Testis (tissue), 3 donors: ENCODE data around the gene NOL4L. TPM values are rescaled to one million over a fixed set of nuclear protein-coding genes. Genes with fewer than 3 reads are reported as not detected.
A peak's percentile ranks its signal among the peaks of the same experiment; 100 is the strongest.

Source experiments
- DNase-seq: peaks from one replicate; pipeline ENCODE4 v3.0.0-alpha.2; 2019
- H3K27ac ChIP-seq, 2 donors: fragments of 200-600 bp; sonication (generic); one replicate each; pipeline ENCODE4 v1.5.1; 2019
- H3K27me3 ChIP-seq: fragments of 200-600 bp; sonication (generic); one replicate; pipeline ENCODE4 v1.5.1; 2019
- H3K36me3 ChIP-seq: fragments of 200-600 bp; sonication (generic); one replicate; pipeline ENCODE4 v1.5.1; 2017; ENCODE audit warnings: low read depth; ENCODE audit errors: missing control alignments
- H3K4me1 ChIP-seq: fragments of 200-600 bp; sonication (generic); one replicate; pipeline ENCODE4 v1.5.1; 2019
- H3K4me3 ChIP-seq, 2 donors: fragments of 200-600 bp; sonication (generic); one replicate each; pipeline ENCODE4 v1.5.1; 2017 to 2019
- H3K9me3 ChIP-seq: fragments of 200-600 bp; sonication (generic); one replicate; pipeline ENCODE4 v1.5.1; 2017
- POLR2A ChIP-seq: fragments of 450-650 bp; IDR thresholded peaks from one replicate; pipeline ENCODE4 v1.6.1; 2017; ENCODE audit warnings: antibody characterized with exemption, mild to moderate bottlenecking, moderate library complexity
- WGBS, 2 donors: methylation state at CpG; one replicate each; pipeline ENCODE4 v1.1.5; 2018; 5-methylcytosine and 5-hydroxymethylcytosine counted together
- intact Hi-C: fragments of 100-400 bp; cut with DNase I; formaldehyde crosslinking; loops from one replicate; pipeline ENCODE4 v1.15.1; 2023; ENCODE audit warnings: low total_unique reads
- polyA plus RNA-seq: library from polyadenylated mRNA; stranded (reverse); fragments of 350-450 nt; fragmentation: Illumina TruSeq; extraction: RNeasy Lipid Tissue Mini Kit (QIAGEN cat#74804); gene quantifications from one replicate; pipeline ENCODE4 v1.2.3, GENCODE V29; 2014; ENCODE audit warnings: low read depth, low replicate concordance; ENCODE audit not compliant: insufficient read depth
- total RNA-seq, 2 donors: library from RNA; depleted of rRNA; stranded (reverse); fragments of >200 nt; gene quantifications; one replicate each; pipeline ENCODE4 v1.2.3, GENCODE V29; 2016
- TF ChIP-seq, protein P1 (sequence below), 3 experiments: fragments of 450-650 bp in 2 of 3; fragments of 200-600 bp in 1 of 3; sonication (generic) in 1 of 3; IDR thresholded peaks; one replicate each; pipeline ENCODE4 v1.5.1; 2016 to 2019; ENCODE audit warnings: antibody characterized with exemption in 3 of 3, mild to moderate bottlenecking in 2 of 3, moderate library complexity in 1 of 3

Gene NOL4L
- total and polyA plus RNA-seq, 3 donors from 2014 or later: 100.0 to 129 (median 115) TPM

- no peaks in the 10 kb centered on the region for H3K27me3 ChIP-seq
- TF ChIP-seq, protein P1, sequence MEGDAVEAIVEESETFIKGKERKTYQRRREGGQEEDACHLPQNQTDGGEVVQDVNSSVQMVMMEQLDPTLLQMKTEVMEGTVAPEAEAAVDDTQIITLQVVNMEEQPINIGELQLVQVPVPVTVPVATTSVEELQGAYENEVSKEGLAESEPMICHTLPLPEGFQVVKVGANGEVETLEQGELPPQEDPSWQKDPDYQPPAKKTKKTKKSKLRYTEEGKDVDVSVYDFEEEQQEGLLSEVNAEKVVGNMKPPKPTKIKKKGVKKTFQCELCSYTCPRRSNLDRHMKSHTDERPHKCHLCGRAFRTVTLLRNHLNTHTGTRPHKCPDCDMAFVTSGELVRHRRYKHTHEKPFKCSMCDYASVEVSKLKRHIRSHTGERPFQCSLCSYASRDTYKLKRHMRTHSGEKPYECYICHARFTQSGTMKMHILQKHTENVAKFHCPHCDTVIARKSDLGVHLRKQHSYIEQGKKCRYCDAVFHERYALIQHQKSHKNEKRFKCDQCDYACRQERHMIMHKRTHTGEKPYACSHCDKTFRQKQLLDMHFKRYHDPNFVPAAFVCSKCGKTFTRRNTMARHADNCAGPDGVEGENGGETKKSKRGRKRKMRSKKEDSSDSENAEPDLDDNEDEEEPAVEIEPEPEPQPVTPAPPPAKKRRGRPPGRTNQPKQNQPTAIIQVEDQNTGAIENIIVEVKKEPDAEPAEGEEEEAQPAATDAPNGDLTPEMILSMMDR (IDR thresholded peaks at IDR 0.05): no peak
- no peak for TF ChIP-seq POLR2A
- peak overlapping the region in 1 of 2 donors; percentile 71 for H3K27ac ChIP-seq
- H3K4me3 ChIP-seq: peak overlapping the region; percentile 65 to 66
- intact Hi-C loops: no loop called here
- H3K36me3 ChIP-seq: no peaks in the 10 kb centered on the region
- peak; percentile 37 for DNase-seq
- WGBS, 2 donors: 4 to 15% methylated on average over 15 to 36 of the region's 91 CpGs
- peaks cover 10% of the 10 kb centered on the region for H3K4me1 ChIP-seq
- no peaks in the 10 kb centered on the region for H3K9me3 ChIP-seq
These were observed 2.2 kb downstream of the NOL4L start for GRCh38 chr20:32582659-32583580.

- no peak for TF ChIP-seq POLR2A
- TF ChIP-seq, protein P1 (IDR thresholded peaks at IDR 0.05): no peak
- no peak overlapping the region for H3K4me3 ChIP-seq
- peak overlapping the region in 1 of 2 donors; percentile 41 for H3K27ac ChIP-seq
- no peaks in the 10 kb centered on the region for H3K9me3 ChIP-seq
- no peak for DNase-seq
- WGBS, 2 donors: 55 to 69% methylated on average over 13 to 20 of the region's 20 CpGs
- H3K27me3 ChIP-seq: no peaks in the 10 kb centered on the region
- no peaks in the 10 kb centered on the region for H3K36me3 ChIP-seq
- intact Hi-C loops: no loop called here
- H3K4me1 ChIP-seq: peaks cover 10% of the 10 kb centered on the region
These were observed 3.1 kb downstream of the NOL4L start for GRCh38 chr20:32581839-32582658.

DNA sequence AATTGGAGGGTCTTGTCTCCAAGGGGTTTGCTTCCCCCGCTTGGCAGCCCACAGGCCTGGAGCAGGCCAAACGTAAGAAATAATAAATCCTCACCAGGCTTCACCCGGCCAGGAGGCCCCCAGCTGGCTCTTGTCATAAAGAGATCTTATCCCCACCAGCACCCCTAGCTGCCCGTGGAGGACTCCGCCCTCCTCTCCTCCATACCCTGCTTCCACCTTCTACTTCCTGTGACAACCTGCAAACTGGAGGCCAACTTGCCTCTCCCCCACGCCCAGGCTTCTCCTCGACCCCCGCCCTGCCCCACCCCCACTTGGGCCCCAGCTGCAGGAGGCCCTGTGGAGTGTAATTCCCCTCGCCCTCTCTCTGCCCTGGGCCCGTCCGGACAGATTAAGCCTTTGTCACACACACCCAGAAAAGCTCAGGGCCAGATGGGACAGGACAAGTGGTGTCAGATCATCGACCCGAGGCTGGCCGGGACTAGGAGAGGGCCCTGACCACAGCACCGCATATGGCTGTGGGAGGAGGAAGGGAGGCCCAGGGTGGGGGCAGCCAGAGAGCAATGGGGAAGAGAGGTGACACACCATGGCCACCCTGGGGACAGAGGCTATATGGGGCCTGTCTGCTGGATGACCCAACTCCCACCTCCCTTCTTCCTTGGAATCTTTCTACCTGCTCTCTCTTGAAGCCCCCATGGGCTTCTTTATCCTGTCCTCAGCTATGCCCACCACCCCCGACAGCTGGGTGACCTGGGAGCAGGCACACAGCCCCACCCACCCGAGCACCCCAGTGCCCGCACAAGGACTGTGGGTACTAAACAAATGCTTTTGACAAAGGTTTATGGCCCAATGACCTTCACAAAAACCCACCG lies 3.9 kb downstream of the NOL4L start:
- Histone ChIP-seq H3K9me3 (no peaks in the 10 kb centered on the region), H3K4me1 (peaks cover 10% of the 10 kb centered on the region), H3K27ac (no peak overlapping the region), H3K27me3 (no peaks in the 10 kb centered on the region), H3K36me3 (no peaks in the 10 kb centered on the region), H3K4me3 (no peak overlapping the region)
- no peak for DNase-seq
- intact Hi-C loops: no loop called here
- no peak for TF ChIP-seq POLR2A
- TF ChIP-seq, protein P1 (IDR thresholded peaks at IDR 0.05): no peak
- 61 to 63% methylated on average over 18 to 19 of the region's 19 CpGs for WGBS, 2 donors

DNA sequence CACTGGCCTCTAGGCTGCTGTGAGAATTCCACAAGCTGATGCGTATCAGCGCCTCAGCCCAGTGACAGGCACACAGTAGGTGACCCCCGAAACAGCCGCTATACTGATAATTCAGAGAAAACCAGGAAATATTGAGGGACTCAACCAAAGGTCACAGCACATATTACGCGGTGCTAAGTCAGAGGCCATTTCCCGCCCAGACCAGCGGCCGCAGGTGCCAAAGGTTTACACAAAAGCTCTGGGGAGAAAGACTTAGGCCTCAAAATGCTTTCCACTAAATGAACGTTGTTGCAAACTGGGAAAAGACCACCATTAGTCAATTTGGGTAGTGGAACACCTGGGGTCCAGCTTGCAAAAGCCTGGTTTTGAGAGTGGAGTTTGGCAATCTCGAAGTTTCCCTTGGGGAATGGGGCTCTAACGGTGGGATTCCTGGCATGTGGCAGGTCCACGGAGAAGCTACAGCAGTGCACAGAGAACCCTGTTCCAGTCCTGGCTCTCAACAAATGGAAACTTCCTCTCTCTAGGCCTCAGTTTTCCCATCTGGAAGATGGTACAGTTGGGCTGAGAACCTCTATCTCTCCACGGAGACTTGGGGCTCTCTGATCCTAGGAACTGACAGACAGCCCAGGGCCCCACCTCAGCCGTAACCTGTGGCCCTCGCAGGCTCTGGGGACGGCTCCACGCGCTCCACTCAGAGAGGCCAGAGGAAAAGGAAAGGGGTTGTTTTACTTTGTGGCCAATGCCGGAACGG lies 4.7 kb downstream of the NOL4L start:
- Histone ChIP-seq H3K4me1 (peaks cover 16% of the 10 kb centered on the region), H3K36me3 (no peaks in the 10 kb centered on the region), H3K27me3 (no peaks in the 10 kb centered on the region), H3K4me3 (no peak overlapping the region), H3K27ac (no peak overlapping the region), H3K9me3 (no peaks in the 10 kb centered on the region)
- WGBS, 2 donors: 74 to 79% methylated on average over 19 to 21 of the region's 21 CpGs
- intact Hi-C loops: no loop called here
- no peak for DNase-seq
- TF ChIP-seq POLR2A: no peak
- TF ChIP-seq, protein P1 (IDR thresholded peaks at IDR 0.05): no peak
